ENCODE results near the gene CEP295NL. TPM values are rescaled to one million over a fixed set of nuclear protein-coding genes. Genes with fewer than 3 reads are reported as not detected.

Gene CEP295NL
- total RNA-seq, 2 donors from 2014 or later, result 0.83 to 1.1 TPM

GRCh38 chr17:78898075-78898836 lies 4.7 kb downstream of the CEP295NL start:
- TF ChIP-seq CTCF (IDR thresholded peaks at IDR 0.05), result no peak
- H3K36me3 ChIP-seq, result peaks cover 5% of the 10 kb centered on the region
- H3K9me3 ChIP-seq, result no peaks in the 10 kb centered on the region
- H3K27ac ChIP-seq, result peak overlapping the region; percentile 35 to 68
- no peak for DNase-seq (ENCODE audit: low spot score)
- H3K4me3 ChIP-seq, result no peak overlapping the region
- H3K27me3 ChIP-seq, result no peaks in the 10 kb centered on the region
- H3K4me1 ChIP-seq, result peaks cover 0 to 77% of the 10 kb centered on the region in 2 donors

- Histone ChIP-seq H3K36me3 (peaks cover 5% of the 10 kb centered on the region), H3K4me1 (peaks cover 0 to 77% of the 10 kb centered on the region in 2 donors), H3K4me3 (no peak overlapping the region), H3K27me3 (no peaks in the 10 kb centered on the region), H3K27ac (peak overlapping the region; percentile 46 to 55), H3K9me3 (no peaks in the 10 kb centered on the region)
- no peak for DNase-seq (ENCODE audit: low spot score)
- no peak for TF ChIP-seq CTCF (IDR thresholded peaks at IDR 0.05)
These were observed 5.3 kb downstream of the CEP295NL start for GRCh38 chr17:78897664-78898047.

GRCh38 chr17:78896834-78897663 lies 6.0 kb downstream of the CEP295NL start:
- H3K9me3 ChIP-seq, result no peaks in the 10 kb centered on the region
- TF ChIP-seq CTCF (IDR thresholded peaks at IDR 0.05), result no peak
- H3K4me1 ChIP-seq, result peaks cover 0 to 78% of the 10 kb centered on the region in 2 donors
- H3K4me3 ChIP-seq, result no peak overlapping the region
- no peaks in the 10 kb centered on the region for H3K27me3 ChIP-seq
- no peak for DNase-seq (ENCODE audit: low spot score)
- H3K36me3 ChIP-seq, result peaks cover 5% of the 10 kb centered on the region
- H3K27ac ChIP-seq, result peak overlapping the region; percentile 46 to 55

- Histone ChIP-seq H3K9me3 (no peaks in the 10 kb centered on the region), H3K27ac (peak overlapping the region; percentile 50 to 55), H3K36me3 (peaks cover 5% of the 10 kb centered on the region), H3K4me3 (no peak overlapping the region), H3K4me1 (peaks cover 0 to 86% of the 10 kb centered on the region in 2 donors), H3K27me3 (no peaks in the 10 kb centered on the region)
- no peak for DNase-seq (ENCODE audit: low spot score)
- TF ChIP-seq CTCF (IDR thresholded peaks at IDR 0.05), result no peak
These were observed 6.7 kb downstream of the CEP295NL start for GRCh38 chr17:78896091-78896833.

GRCh38 chr17:78895322-78895721 lies 7.7 kb downstream of the CEP295NL start:
- TF ChIP-seq CTCF (IDR thresholded peaks at IDR 0.05), result no peak
- Histone ChIP-seq H3K4me1 (peaks cover 0 to 92% of the 10 kb centered on the region in 2 donors), H3K36me3 (no peaks in the 10 kb centered on the region), H3K9me3 (no peaks in the 10 kb centered on the region), H3K27ac (peak overlapping the region; percentile 19 to 50), H3K4me3 (no peak overlapping the region), H3K27me3 (no peaks in the 10 kb centered on the region)
- DNase-seq (ENCODE audit: low spot score), result no peak
